ENCODE results near the gene PER1. TPM values are rescaled to one million over a fixed set of nuclear protein-coding genes. Genes with fewer than 3 reads are reported as not detected.
A peak's percentile ranks its signal among the peaks of the same experiment; 100 is the strongest.

The PER1 gene
- total RNA-seq, 2 experiments from 2014 or later: 123 to 129 TPM

DNA sequence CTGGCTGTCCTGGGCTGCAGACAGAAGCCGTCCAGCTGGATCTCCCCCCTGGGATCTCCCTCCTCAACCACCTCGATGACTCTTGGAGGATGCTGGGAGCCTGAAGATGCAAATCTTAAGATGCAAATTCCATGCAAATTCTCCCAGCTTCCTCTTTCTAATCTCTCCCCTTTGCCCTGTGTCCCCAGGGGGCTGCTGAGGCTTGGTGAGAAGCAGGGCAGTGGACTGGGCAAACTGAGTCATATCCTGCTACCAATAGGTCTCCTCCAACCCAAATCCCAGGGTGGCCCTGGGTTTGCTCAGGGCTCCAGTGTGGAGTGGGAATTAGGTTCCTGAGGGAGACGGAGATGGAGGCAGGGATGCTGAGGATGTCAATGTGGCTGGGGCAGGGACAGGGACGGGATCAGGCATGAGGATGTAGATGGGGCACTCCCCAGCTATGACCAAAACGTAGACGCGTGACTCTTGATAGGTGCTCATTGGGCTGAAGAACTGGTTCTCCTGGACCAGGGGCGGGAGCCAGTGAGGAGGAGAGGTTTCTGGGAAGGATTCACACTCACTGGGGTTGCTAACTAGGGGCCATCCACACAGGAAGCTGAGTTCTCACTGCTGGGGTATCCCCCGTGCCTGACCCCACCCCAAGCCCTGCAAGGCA is 61.0 kb downstream of the PER1 start:
- Mint-ChIP-seq H3K9me3 (no peaks in the 10 kb centered on the region), H3K36me3 (ENCODE audit: low read depth) (no peaks in the 10 kb centered on the region), H3K4me3 (no peak overlapping the region), H3K4me1 (ENCODE audit: low read depth) (peaks cover 5% of the 10 kb centered on the region), H3K27me3 (peaks cover 27% of the 10 kb centered on the region), H3K27ac (no peak overlapping the region)
- DNase-seq: no peak
- no peak for ATAC-seq
- POLR2A ChIA-PET: interaction anchor here (1.0 to 1.2 kb wide), 3 partner anchors 20 to 28 kb away, joined by 3 read pairs; partner anchors contain the start of gene ALOXE3
- intact Hi-C loops (cut with micrococcal nuclease): no loop called here
- TF ChIP-seq, protein P1, sequence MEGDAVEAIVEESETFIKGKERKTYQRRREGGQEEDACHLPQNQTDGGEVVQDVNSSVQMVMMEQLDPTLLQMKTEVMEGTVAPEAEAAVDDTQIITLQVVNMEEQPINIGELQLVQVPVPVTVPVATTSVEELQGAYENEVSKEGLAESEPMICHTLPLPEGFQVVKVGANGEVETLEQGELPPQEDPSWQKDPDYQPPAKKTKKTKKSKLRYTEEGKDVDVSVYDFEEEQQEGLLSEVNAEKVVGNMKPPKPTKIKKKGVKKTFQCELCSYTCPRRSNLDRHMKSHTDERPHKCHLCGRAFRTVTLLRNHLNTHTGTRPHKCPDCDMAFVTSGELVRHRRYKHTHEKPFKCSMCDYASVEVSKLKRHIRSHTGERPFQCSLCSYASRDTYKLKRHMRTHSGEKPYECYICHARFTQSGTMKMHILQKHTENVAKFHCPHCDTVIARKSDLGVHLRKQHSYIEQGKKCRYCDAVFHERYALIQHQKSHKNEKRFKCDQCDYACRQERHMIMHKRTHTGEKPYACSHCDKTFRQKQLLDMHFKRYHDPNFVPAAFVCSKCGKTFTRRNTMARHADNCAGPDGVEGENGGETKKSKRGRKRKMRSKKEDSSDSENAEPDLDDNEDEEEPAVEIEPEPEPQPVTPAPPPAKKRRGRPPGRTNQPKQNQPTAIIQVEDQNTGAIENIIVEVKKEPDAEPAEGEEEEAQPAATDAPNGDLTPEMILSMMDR (IDR thresholded peaks at IDR 0.05): no peak
- CTCF ChIA-PET: interaction anchor here (0.7 to 8.5 kb wide), 7 partner anchors 8 to 50 kb away, joined by 3 to 179 read pairs (median 29); partner anchors contain the start of gene ALOXE3

Small RNA genes within 50 kb of the gene (microRNA-seq; reads per million reads assigned to microRNA genes)
- gene MIR4521 (ENCODE audit: borderline microRNAs expressed, borderline replicate concordance) (94.2 reads per million, percentile 68 among the genes with 10 or more reads in this experiment), gene MIR6883 (ENCODE audit: borderline microRNAs expressed, borderline replicate concordance) (not detected)

Other genes starting within 250 kb of the PER1 start
- 1 to 10 TPM; 5.1 to 5.2 TPM for gene RNF227, start 236.1 kb downstream of the PER1 start, total RNA-seq
- gene KCNAB3, start 222.5 kb downstream of the PER1 start, total RNA-seq: 1 to 10 TPM; 7.2 to 7.6 TPM
- 100 to 1,000 TPM; 140 to 143 TPM for gene TRAPPC1, start 220.5 kb downstream of the PER1 start, total RNA-seq
- gene CNTROB, start 220.2 kb downstream of the PER1 start, total RNA-seq: 10 to 100 TPM; 48.4 to 54.1 TPM
- not detected for gene GUCY2D, start 149.8 kb downstream of the PER1 start, total RNA-seq
- gene ALOX15B, start 113.3 kb downstream of the PER1 start, total RNA-seq: under 1 TPM in 1 of 2 experiments, not detected in 1; 0.16 TPM
- 1 to 10 TPM; 4.3 to 5.2 TPM for gene ALOX12B, start 64.7 kb downstream of the PER1 start, total RNA-seq
- gene ALOXE3, start 33.9 kb downstream of the PER1 start, total RNA-seq: under 1 TPM in 1 of 2 experiments, not detected in 1; 0.09 TPM
- gene HES7, start 28.3 kb downstream of the PER1 start, total RNA-seq: 1 to 10 TPM; 4.0 to 4.9 TPM
- gene VAMP2, start 10.5 kb upstream of the PER1 start, total RNA-seq: 10 to 100 TPM; 30.0 to 33.7 TPM
- 10 to 100 TPM; 33.4 to 35.9 TPM for gene TMEM107, start 24.0 kb upstream of the PER1 start, total RNA-seq
- gene BORCS6, start 37.8 kb upstream of the PER1 start, total RNA-seq: 1 to 10 TPM; 5.5 to 6.2 TPM
- gene AURKB, start 58.2 kb upstream of the PER1 start, total RNA-seq: 100 to 1,000 TPM; 170 to 174 TPM
- gene CTC1, start 95.7 kb upstream of the PER1 start, total RNA-seq: 10 to 100 TPM; 53.0 to 60.3 TPM
- 100 to 1,000 TPM; 152 to 157 TPM for gene PFAS, start 96.9 kb upstream of the PER1 start, total RNA-seq
- gene RANGRF, start 136.3 kb upstream of the PER1 start, total RNA-seq: 10 to 100 TPM; 44.1 to 47.8 TPM
- 1 to 10 TPM; 2.1 to 3.0 TPM for gene SLC25A35, start 143.0 kb upstream of the PER1 start, total RNA-seq
- not detected for gene ARHGEF15, start 157.8 kb upstream of the PER1 start, total RNA-seq
- gene ODF4, start 187.4 kb upstream of the PER1 start, total RNA-seq: not detected
- 1,000 to 10,000 TPM; 3,141 to 3,176 TPM for gene RPL26, start 230.8 kb upstream of the PER1 start, total RNA-seq
- gene RNF222, start 245.4 kb upstream of the PER1 start, total RNA-seq: under 1 TPM; 0.11 TPM

All from activated CD8-positive, alpha-beta T cell treated with anti-CD3 and anti-CD28 coated beads for 36 hours (primary cell).